ENCODE measurements around the gene KSR2.
A peak's percentile ranks its signal among the peaks of the same experiment; 100 is the strongest.

Gene KSR2

DNA sequence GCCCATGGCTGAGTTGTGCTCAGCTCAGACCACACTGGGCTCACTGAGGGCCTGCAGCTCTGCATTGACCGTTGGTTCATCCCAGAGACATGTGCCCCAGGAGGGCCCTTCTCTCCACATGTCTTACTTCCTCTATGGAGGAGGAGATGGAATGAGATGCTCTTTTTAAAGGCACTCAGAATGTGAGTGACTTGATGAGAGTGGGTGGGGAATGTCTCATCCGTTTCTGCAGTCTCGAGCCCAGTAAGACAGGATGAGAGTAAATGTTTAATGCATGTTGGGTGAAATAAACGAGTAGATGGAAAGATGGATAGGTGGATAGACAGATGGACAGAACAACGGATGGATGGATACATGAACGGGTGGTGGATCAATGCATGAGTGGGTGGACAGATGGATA lies 538.5 kb downstream of the KSR2 start:
- no peak for DNase-seq

DNA sequence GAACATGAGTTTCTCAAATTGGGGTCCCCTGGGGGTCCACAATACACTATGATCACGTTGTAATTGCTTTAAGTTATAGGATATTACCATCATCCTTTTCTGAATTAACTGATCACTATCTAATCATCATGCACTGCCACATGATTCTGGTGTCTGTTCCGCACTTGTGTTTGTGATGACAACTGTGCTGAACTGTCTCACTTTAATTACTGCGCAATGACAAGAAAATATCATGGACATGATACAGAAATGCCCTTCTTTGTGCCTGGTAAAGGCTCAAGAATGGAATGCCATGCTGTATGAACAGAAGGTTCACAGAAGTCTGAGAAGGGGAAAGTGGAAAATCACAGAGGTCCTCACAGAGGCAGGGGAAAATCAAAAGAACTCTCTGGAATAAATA lies 541.6 kb downstream of the KSR2 start:
- no peak for DNase-seq

DNA sequence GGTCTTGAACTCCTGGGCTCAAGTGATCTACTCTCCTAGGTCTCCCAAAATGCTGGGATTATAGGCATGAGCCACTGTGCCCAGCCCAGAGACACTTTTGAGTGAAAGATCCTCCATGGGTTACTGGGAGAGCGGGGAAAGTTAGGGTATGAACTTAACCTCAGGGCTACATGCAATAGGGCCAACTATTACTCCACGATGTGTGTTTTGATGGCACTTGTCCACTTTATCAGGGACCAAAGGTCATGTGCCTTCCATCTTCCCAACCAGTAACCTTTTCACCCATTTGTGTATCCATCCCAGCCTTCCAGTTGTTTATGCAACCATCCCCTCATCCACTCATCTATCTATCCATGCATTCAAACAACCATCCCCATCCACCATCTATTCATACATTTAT lies 546.8 kb downstream of the KSR2 start:
- no peak for DNase-seq

DNA sequence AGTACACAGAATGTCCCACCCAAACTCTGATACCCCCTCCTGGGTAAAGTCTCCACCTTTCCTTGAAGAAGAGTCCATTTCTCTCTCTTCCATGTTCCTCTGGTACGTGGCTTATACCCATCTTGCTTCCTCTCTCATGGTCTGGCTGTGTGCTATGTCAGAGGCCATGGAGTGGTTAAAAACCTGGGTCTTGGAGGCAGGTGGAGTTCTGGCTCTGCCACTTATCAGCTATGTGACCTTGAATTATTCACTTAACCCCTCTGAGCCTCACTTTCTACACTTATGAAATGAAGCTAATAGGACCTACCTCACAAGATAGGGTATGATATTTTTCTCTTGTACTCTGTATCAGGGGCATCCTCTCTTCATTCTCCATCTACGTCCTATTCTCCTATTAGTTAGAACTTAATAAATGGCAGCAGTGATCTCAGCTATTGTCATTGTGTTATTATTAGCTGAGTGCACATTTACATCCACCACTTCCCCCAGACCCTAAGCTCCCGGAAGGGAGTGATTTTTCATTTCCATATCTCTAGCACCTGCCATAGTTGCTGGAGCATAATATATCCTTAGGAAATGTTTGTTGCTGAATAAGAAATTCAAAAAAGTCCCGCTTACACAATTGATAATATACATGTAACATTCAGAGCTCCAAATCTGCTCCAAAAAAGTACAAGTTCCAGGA lies 547.6 kb downstream of the KSR2 start:
- DNase-seq, result no peak

DNA sequence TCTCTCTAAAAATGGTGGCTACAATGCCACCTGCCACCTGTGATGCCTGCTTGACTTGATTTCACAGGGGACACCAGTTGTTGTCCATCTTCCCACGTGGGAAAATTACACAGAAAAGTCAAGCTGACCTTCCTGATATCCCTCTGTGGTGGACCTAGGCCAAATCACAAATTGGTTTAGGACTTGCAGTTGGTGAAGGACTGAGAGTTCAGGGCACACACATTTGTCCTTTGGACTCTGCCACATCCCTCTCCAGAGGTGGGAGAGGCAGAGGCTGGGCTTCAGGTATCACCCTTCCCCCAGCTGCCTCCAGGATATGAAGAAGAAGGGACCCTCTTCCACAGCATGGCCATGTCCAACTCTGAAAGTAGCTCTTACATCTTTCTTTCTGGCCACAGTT lies 551.8 kb downstream of the KSR2 start:
- no peak for DNase-seq

DNA sequence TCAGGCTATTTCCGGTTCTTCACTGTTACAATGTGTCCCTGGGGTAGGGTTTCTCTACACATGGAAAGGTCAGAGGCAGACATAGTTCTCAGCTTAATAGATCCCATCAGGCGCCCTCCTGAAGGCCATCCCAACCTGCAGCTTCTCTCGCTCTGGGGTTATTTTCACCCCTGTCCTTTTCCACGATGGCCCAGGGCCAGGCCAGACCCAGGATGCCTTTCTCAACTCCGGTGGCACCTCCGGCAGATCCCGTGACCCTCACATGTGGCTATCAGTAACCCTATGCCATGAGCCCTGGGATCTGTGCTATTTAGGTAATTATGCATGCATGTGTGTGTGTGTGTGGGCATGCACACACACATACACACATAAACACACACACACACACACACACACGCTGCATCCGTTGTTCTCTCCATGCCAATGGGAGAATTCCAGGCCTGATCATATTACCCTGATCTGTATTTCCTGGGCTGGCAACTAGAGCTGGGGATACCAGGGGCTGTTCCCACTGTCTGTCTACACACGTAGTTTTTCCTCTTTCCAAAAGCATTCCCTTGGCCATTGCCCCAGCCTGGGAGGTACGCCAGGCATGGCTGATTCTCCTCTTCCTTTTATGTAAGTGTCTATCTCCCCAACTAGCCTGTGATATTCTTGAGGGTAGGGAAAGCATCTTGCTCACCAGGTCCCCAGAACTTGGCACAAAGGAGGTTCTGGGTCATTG lies 556.2 kb downstream of the KSR2 start:
- peak; percentile 17 for DNase-seq

DNA sequence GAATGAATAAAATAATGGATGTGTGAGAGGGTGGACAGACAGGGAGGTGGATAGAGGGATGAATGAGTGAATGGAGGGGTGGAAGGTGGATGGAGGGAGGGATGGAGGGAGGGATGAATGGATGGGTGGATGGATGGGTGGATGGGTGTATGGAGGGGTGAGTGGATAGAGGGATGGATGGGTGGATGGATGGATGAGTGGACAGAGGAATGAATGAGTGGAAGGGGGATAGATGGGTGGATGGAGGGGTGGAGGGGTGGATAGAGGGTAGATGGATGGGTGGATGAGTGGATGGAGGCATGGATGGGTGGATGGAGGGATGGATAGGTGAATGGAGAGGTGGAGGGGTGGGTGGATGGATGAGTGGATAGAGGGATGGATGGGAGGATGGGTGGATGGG lies 559.5 kb downstream of the KSR2 start:
- no peak for DNase-seq

DNA sequence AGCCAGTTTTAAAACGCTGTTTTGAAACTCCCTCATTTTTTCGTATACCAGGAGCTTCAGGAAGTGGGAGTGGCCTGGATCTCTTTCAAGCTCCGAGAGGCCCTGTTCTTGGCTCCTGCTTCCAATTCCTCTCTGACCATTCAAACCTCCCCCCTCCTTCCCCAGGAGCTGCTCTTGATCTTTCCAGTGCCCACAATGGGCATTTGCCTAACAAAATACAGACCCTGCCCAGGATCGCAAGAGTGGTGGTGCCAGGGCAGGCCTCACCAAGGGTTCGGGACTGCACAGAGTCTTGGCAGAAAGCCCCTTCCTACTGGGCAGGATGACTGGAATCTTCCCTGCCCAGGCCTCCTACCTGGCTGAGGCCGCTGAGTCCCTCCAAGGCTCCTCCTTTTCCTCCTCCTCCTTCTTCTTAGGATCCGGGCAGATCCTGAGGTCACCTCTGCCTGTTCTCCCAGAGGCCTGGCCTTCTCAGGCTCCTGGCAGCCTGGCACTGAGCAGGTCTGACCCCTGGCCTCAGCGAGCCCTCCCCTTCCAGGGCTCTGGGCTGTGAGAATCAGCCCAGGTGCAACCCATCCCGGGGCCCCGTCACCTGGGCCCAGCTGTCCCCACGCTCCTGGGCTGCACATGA lies 560.5 kb downstream of the KSR2 start:
- DNase-seq, result peak; percentile 65

DNA sequence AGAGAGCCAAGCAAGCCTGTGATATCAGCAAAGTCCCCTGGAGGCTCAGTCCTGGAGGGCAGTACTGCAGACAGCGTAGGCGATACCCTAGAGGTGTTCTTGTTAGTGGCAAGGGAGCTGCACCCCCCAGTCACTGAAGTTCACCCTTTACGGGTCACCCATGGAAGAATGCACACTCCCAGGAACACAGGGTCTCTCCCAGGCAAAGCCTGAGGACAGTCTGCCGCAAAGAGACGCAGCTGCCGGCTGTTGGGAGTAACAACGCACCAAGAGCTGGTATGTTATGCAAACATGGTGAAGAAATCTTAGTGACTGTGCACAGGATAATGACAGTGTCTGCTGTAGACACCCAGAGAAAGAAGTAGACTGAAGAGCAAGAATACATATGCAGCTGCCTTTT lies 563.9 kb downstream of the KSR2 start:
- DNase-seq, result no peak

DNA sequence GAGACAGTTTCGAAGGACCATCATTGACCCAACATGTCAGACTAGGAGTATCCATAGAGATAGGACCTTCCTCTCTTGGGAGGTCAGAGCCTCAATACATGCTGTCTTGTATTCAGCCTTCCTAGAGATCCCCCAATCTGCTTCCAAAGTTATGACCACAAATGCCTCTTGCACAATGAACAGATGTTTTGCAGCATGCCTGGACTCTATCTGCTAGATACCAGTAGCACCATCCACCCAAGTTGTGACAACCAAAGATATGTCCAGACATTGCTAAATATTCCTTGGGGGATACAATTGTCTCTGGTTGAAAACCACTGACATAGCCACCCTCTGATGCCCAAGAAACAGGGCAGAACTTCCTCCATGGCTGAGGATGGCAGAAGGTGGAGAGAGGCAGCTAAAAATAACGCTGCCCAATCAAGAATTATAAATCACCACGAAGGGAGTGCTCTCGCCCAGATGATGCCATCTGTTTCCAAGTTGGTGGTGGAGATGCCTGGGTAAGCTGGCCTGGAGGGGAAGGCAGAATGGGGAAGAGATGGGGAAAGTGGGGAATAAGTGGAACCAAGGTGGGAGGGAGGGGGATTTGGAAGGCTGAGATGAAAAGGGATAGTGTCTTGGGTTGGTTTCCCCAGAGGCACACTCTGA lies 564.5 kb downstream of the KSR2 start:
- no peak for DNase-seq

DNA sequence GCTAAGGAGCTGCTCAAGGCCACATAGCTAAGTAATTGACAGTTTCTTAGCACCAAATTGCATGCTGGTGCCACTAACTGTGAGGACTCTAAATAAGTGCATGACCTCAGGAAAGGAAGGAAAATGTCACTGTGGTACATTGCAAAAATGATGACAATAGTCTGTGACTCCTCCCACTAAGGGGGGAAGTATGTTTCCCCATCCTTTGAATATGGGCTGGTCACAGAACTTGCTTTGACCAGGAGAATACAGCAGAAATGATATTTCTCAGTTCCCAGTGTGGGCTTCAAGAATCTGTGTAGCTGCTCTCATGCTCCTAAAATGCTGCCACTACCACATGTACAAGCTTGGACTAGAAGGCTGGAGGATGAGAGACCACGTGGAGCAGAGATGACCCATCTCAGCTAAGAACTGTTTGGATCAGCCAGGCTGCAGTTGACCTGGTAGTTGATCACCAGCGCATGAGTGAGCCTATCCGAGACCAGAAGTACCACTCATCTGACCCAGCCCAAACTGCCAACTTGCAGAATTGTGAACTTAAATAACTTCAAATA lies 565.1 kb downstream of the KSR2 start:
- no peak for DNase-seq

Measured in eye (tissue), 1 donor.